ENCODE results near the gene PRKAG1. TPM values are rescaled to one million over a fixed set of nuclear protein-coding genes. Genes with fewer than 3 reads are reported as not detected.

Gene PRKAG1
- total RNA-seq, 1 donor = 29.8 TPM

GRCh38 chr12:48978291-48978740, 40.3 kb downstream of the PRKAG1 start, which contains the start of gene WNT1:
Gene WNT1 (plus strand): TSS chr12:48978322. CDS start chr12:48978651, 329 bp downstream.
- peaks cover 57% of the 10 kb centered on the region for H3K4me1 ChIP-seq (ENCODE audit: insufficient read depth, low read length)
- H3K9me3 ChIP-seq (ENCODE audit: low read depth, low read length) = no peaks in the 10 kb centered on the region
- peak within 1 kb of the TSS; percentile 7 for H3K4me3 ChIP-seq (ENCODE audit: low read length)
- H3K27me3 ChIP-seq (ENCODE audit: insufficient read depth, low read length) = peaks cover 88% of the 10 kb centered on the region

- Histone ChIP-seq H3K27me3 (ENCODE audit: insufficient read depth, low read length) (peaks cover 91% of the 10 kb centered on the region), H3K4me3 (ENCODE audit: low read length) (no peak overlapping the region), H3K9me3 (ENCODE audit: low read depth, low read length) (no peaks in the 10 kb centered on the region), H3K4me1 (ENCODE audit: insufficient read depth, low read length) (peaks cover 63% of the 10 kb centered on the region)
These were observed 41.0 kb downstream of the PRKAG1 start for GRCh38 chr12:48977290-48978281.

GRCh38 chr12:48973941-48974673, 44.5 kb downstream of the PRKAG1 start:
- peaks cover 88% of the 10 kb centered on the region for H3K27me3 ChIP-seq (ENCODE audit: insufficient read depth, low read length)
- no peaks in the 10 kb centered on the region for H3K9me3 ChIP-seq (ENCODE audit: low read depth, low read length)
- H3K4me3 ChIP-seq (ENCODE audit: low read length) = no peak overlapping the region
- peaks cover 71% of the 10 kb centered on the region for H3K4me1 ChIP-seq (ENCODE audit: insufficient read depth, low read length)

GRCh38 chr12:48973531-48973930, 45.0 kb downstream of the PRKAG1 start:
- Histone ChIP-seq H3K4me3 (ENCODE audit: low read length) (no peak overlapping the region), H3K4me1 (ENCODE audit: insufficient read depth, low read length) (peaks cover 65% of the 10 kb centered on the region), H3K27me3 (ENCODE audit: insufficient read depth, low read length) (peaks cover 83% of the 10 kb centered on the region)

GRCh38 chr12:48972952-48973483, 45.6 kb downstream of the PRKAG1 start:
- Histone ChIP-seq H3K27me3 (ENCODE audit: insufficient read depth, low read length) (peaks cover 78% of the 10 kb centered on the region), H3K4me1 (ENCODE audit: insufficient read depth, low read length) (peaks cover 60% of the 10 kb centered on the region), H3K9me3 (ENCODE audit: low read depth, low read length) (no peaks in the 10 kb centered on the region), H3K4me3 (ENCODE audit: low read length) (no peak overlapping the region)

More at GRCh38 chr12:48973531-48973930, 45.0 kb downstream of the PRKAG1 start:
- no peaks in the 10 kb centered on the region for H3K9me3 ChIP-seq (ENCODE audit: low read depth, low read length)

- Histone ChIP-seq H3K4me3 (ENCODE audit: low read length) (no peak overlapping the region), H3K27me3 (ENCODE audit: insufficient read depth, low read length) (peaks cover 72% of the 10 kb centered on the region), H3K4me1 (ENCODE audit: insufficient read depth, low read length) (peaks cover 54% of the 10 kb centered on the region), H3K9me3 (ENCODE audit: low read depth, low read length) (no peaks in the 10 kb centered on the region)
These were observed 46.2 kb downstream of the PRKAG1 start for GRCh38 chr12:48972213-48972951.

- Histone ChIP-seq H3K4me1 (ENCODE audit: insufficient read depth, low read length) (peaks cover 49% of the 10 kb centered on the region), H3K4me3 (ENCODE audit: low read length) (no peak overlapping the region), H3K27me3 (ENCODE audit: insufficient read depth, low read length) (peaks cover 59% of the 10 kb centered on the region)
These were observed 47.8 kb downstream of the PRKAG1 start for GRCh38 chr12:48970702-48971334.

GRCh38 chr12:48969833-48970701, 48.5 kb downstream of the PRKAG1 start:
- H3K27me3 ChIP-seq (ENCODE audit: insufficient read depth, low read length) = peaks cover 54% of the 10 kb centered on the region

More at GRCh38 chr12:48970702-48971334, 47.8 kb downstream of the PRKAG1 start:
- H3K9me3 ChIP-seq (ENCODE audit: low read depth, low read length) = no peaks in the 10 kb centered on the region

GRCh38 chr12:48969160-48969771, 49.3 kb downstream of the PRKAG1 start:
- Histone ChIP-seq H3K4me3 (ENCODE audit: low read length) (no peak overlapping the region), H3K9me3 (ENCODE audit: low read depth, low read length) (no peaks in the 10 kb centered on the region), H3K27me3 (ENCODE audit: insufficient read depth, low read length) (peaks cover 49% of the 10 kb centered on the region), H3K4me1 (ENCODE audit: insufficient read depth, low read length) (peaks cover 49% of the 10 kb centered on the region)

More at GRCh38 chr12:48969833-48970701, 48.5 kb downstream of the PRKAG1 start:
- H3K9me3 ChIP-seq (ENCODE audit: low read depth, low read length) = no peaks in the 10 kb centered on the region
- peaks cover 49% of the 10 kb centered on the region for H3K4me1 ChIP-seq (ENCODE audit: insufficient read depth, low read length)
- H3K4me3 ChIP-seq (ENCODE audit: low read length) = no peak overlapping the region

GRCh38 chr12:48968467-48968866, 50.1 kb downstream of the PRKAG1 start:
- no peak overlapping the region for H3K4me3 ChIP-seq (ENCODE audit: low read length)
- no peaks in the 10 kb centered on the region for H3K9me3 ChIP-seq (ENCODE audit: low read depth, low read length)
- peaks cover 42% of the 10 kb centered on the region for H3K4me1 ChIP-seq (ENCODE audit: insufficient read depth, low read length)
- peaks cover 41% of the 10 kb centered on the region for H3K27me3 ChIP-seq (ENCODE audit: insufficient read depth, low read length)

- peaks cover 36% of the 10 kb centered on the region for H3K27me3 ChIP-seq (ENCODE audit: insufficient read depth, low read length)
- peaks cover 38% of the 10 kb centered on the region for H3K4me1 ChIP-seq (ENCODE audit: insufficient read depth, low read length)
- no peak overlapping the region for H3K4me3 ChIP-seq (ENCODE audit: low read length)
- H3K9me3 ChIP-seq (ENCODE audit: low read depth, low read length) = no peaks in the 10 kb centered on the region
These were observed 50.6 kb downstream of the PRKAG1 start for GRCh38 chr12:48967991-48968390.

GRCh38 chr12:48966177-48966895, 52.2 kb downstream of the PRKAG1 start:
- no peaks in the 10 kb centered on the region for H3K9me3 ChIP-seq (ENCODE audit: low read depth, low read length)
- H3K27me3 ChIP-seq (ENCODE audit: insufficient read depth, low read length) = peaks cover 19% of the 10 kb centered on the region
- H3K4me3 ChIP-seq (ENCODE audit: low read length) = no peak overlapping the region

More at GRCh38 chr12:48966177-48966895, 52.2 kb downstream of the PRKAG1 start:
- H3K4me1 ChIP-seq (ENCODE audit: insufficient read depth, low read length) = peaks cover 22% of the 10 kb centered on the region

All from mononuclear cell (primary cell).